WTC11 (cell line): ENCODE results near the gene ZNF493. TPM values are rescaled to one million over a fixed set of nuclear protein-coding genes. Genes with fewer than 3 reads are reported as not detected.

Source experiments
- ATAC-seq: fragments of 200-7000 bp; cut with Tn5 transposase; 2 replicates; pipeline ENCODE4 v1.10.0; 2021; ENCODE audit warnings: mild to moderate bottlenecking, moderate library complexity
- CTCF ChIA-PET: fragments of 300-600 bp; sonication (Branson Sonifier 250); formaldehyde crosslinking; loops from one replicate; lab custom pipeline; 2021; ENCODE audit warnings: antibody characterized with exemption; lab: Charles Lee
- POLR2A ChIA-PET: fragments of 350-600 bp; sonication (Branson Sonifier 250); formaldehyde crosslinking; loops from one replicate; lab custom pipeline; 2021; ENCODE audit warnings: antibody characterized with exemption; lab: Charles Lee
- DNase-seq: peaks from one replicate; pipeline ENCODE4 v3.0.0; 2021; ENCODE audit warnings: low spot score
- H3K27ac Mint-ChIP-seq: 2 replicates; pipeline ENCODE4 v1.8.0; 2021; ENCODE audit warnings: mixed read lengths
- H3K27me3 Mint-ChIP-seq: 2 replicates; pipeline ENCODE4 v1.8.0; 2021; ENCODE audit warnings: low read depth, mild to moderate bottlenecking, moderate library complexity, mixed read lengths
- H3K36me3 Mint-ChIP-seq: 2 replicates; pipeline ENCODE4 v1.8.0; 2021; ENCODE audit warnings: mixed read lengths
- H3K4me1 Mint-ChIP-seq: 2 replicates; pipeline ENCODE4 v1.8.0; 2022; ENCODE audit warnings: mixed read lengths
- H3K4me3 Mint-ChIP-seq: 2 replicates; pipeline ENCODE4 v1.8.0; 2021; ENCODE audit warnings: mild to moderate bottlenecking, moderate library complexity, mixed read lengths
- H3K9me3 Mint-ChIP-seq: 2 replicates; pipeline ENCODE4 v1.8.0; 2021; ENCODE audit warnings: mixed read lengths
- E2F4 ChIP-seq: sonication (generic); formaldehyde crosslinking; IDR thresholded peaks from 2 replicates; pipeline ENCODE4 v1.8.1; 2022; ENCODE audit warnings: low read depth, mild to moderate bottlenecking, moderate library complexity, missing genetic modification reagents, borderline replicate concordance
- FOXP1 ChIP-seq: sonication (generic); formaldehyde crosslinking; IDR thresholded peaks from 2 replicates; pipeline ENCODE4 v1.8.0; 2022; ENCODE audit warnings: missing genetic modification reagents, mild to moderate bottlenecking, moderate library complexity, borderline replicate concordance
- GTF2I ChIP-seq: fragments of 250-450 bp; sonication (Bioruptor Pico); conservative IDR thresholded peaks from 2 replicates; pipeline ENCODE4 v1.4.0; 2021; ENCODE audit warnings: mild to moderate bottlenecking
- HMGA2 ChIP-seq: fragments of 250-450 bp; sonication (Bioruptor Pico); IDR thresholded peaks from 2 replicates; pipeline ENCODE4 v1.4.0; 2021; ENCODE audit warnings: mild to moderate bottlenecking, moderate library complexity
- HMGXB4 ChIP-seq: sonication (generic); formaldehyde crosslinking; IDR thresholded peaks from 2 replicates; pipeline ENCODE4 v1.8.1; 2023; ENCODE audit warnings: mild to moderate bottlenecking, moderate library complexity, missing genetic modification reagents
- MAX ChIP-seq: sonication (generic); formaldehyde crosslinking; IDR thresholded peaks from 2 replicates; pipeline ENCODE4 v1.8.0; 2022; ENCODE audit warnings: mild to moderate bottlenecking, missing genetic modification reagents
- MXD4 ChIP-seq: fragments of 250-450 bp; sonication (Bioruptor Pico); IDR thresholded peaks from 2 replicates; pipeline ENCODE4 v1.8.0; 2021; ENCODE audit warnings: mild to moderate bottlenecking, moderate library complexity, borderline replicate concordance
- NFYB ChIP-seq: sonication (generic); formaldehyde crosslinking; conservative IDR thresholded peaks from 2 replicates; pipeline ENCODE4 v1.8.0; 2022; ENCODE audit warnings: low read depth, missing genetic modification reagents
- NR2C2 ChIP-seq: sonication (generic); formaldehyde crosslinking; IDR thresholded peaks from 2 replicates; pipeline ENCODE4 v1.8.0; 2022; ENCODE audit warnings: mild to moderate bottlenecking, missing genetic modification reagents
- RORB ChIP-seq: fragments of 250-450 bp; sonication (Bioruptor Pico); IDR thresholded peaks from 2 replicates; pipeline ENCODE4 v1.9.0; 2021; ENCODE audit warnings: mild to moderate bottlenecking
- ZNF219 ChIP-seq: sonication (generic); formaldehyde crosslinking; IDR thresholded peaks from 2 replicates; pipeline ENCODE4 v1.8.0; 2023; ENCODE audit warnings: missing genetic modification reagents, mild to moderate bottlenecking, borderline replicate concordance
- ZNF416 ChIP-seq: fragments of 250-450 bp; sonication (Bioruptor Pico); IDR thresholded peaks from 2 replicates; pipeline ENCODE4 v1.9.0; 2021; ENCODE audit warnings: mild to moderate bottlenecking, inconsistent platforms
- ZNF512 ChIP-seq: sonication (generic); formaldehyde crosslinking; IDR thresholded peaks from 2 replicates; pipeline ENCODE4 v1.8.1; 2022; ENCODE audit warnings: missing genetic modification reagents, borderline replicate concordance
- ZNF532 ChIP-seq: fragments of 250-450 bp; sonication (Bioruptor Pico); IDR thresholded peaks from 2 replicates; pipeline ENCODE4 v1.9.0; 2021; ENCODE audit warnings: mild to moderate bottlenecking, borderline replicate concordance
- ZSCAN18 ChIP-seq: fragments of 250-450 bp; sonication (Bioruptor Pico); IDR thresholded peaks from 2 replicates; pipeline ENCODE4 v2.1.2; 2022; ENCODE audit warnings: mild to moderate bottlenecking, moderate library complexity
- total RNA-seq: library from RNA; stranded (reverse); gene quantifications from 3 replicates; pipeline ENCODE4 v1.2.3, GENCODE V29; 2021

The ZNF493 gene
- total RNA-seq, 1 experiment from 2014 or later = 22.2 TPM

GRCh38 chr19:21362291-21362690 lies 34.6 kb upstream of the ZNF493 start (continued):
- TF ChIP-seq E2F4 (CRISPR knock-in tag) = no peak

GRCh38 chr19:21383980-21384582 lies 12.9 kb upstream of the ZNF493 start:
- DNase-seq (no peak), ATAC-seq (no peak)
- peaks cover 52% of the 10 kb centered on the region for H3K27me3 Mint-ChIP-seq
- POLR2A ChIA-PET = no interaction called here
- peaks cover 85% of the 10 kb centered on the region for H3K36me3 Mint-ChIP-seq
- CTCF ChIA-PET = no interaction called here
- TF ChIP-seq NFYB (no peak), ZSCAN18 (CRISPR knock-in tag) (no peak), GTF2I (no peak), ZNF416 (CRISPR knock-in tag) (no peak), ZNF219 (CRISPR knock-in tag) (no peak)
- no peak overlapping the region for H3K27ac Mint-ChIP-seq
- peaks cover 84% of the 10 kb centered on the region for H3K9me3 Mint-ChIP-seq
- H3K4me3 Mint-ChIP-seq = no peak overlapping the region
- no peaks in the 10 kb centered on the region for H3K4me1 Mint-ChIP-seq

GRCh38 chr19:21396121-21396520 lies 812 bp upstream of the ZNF493 start:
- CTCF ChIA-PET = no interaction called here
- ATAC-seq = no peak
- H3K27me3 Mint-ChIP-seq = no peaks in the 10 kb centered on the region; the same call in 1 of the 2 replicates
- TF ChIP-seq MXD4 (CRISPR knock-in tag) (no peak), ZNF512 (0 out of 2 replicates have a peak, but pooled peaks have one; percentile 79)
- TF ChIP-seq, all 79 proteins: peak for 1
- peaks cover 29% of the 10 kb centered on the region for H3K9me3 Mint-ChIP-seq
- POLR2A ChIA-PET = interaction anchor here (1.2 to 1.4 kb wide), 2 partner anchors 38 to 68 kb away, joined by 4 to 6 read pairs; partner anchors contain the start of gene ZNF738
- no peak overlapping the region for H3K27ac Mint-ChIP-seq
- DNase-seq = no peak
- peaks cover 30% of the 10 kb centered on the region for H3K36me3 Mint-ChIP-seq
- peaks cover 3% of the 10 kb centered on the region; the same call in 1 of the 2 replicates for H3K4me1 Mint-ChIP-seq
- H3K4me3 Mint-ChIP-seq = no peak overlapping the region

- peaks cover 28% of the 10 kb centered on the region for H3K36me3 Mint-ChIP-seq
- no peaks in the 10 kb centered on the region for H3K27me3 Mint-ChIP-seq
- POLR2A ChIA-PET = no interaction called here
- peak overlapping the region; percentile 52; the same call in 1 of the 2 replicates for H3K4me3 Mint-ChIP-seq
- CTCF ChIA-PET = no interaction called here
- no peak for DNase-seq
- peaks cover 3% of the 10 kb centered on the region; the same call in 1 of the 2 replicates for H3K4me1 Mint-ChIP-seq
- no peak overlapping the region for H3K27ac Mint-ChIP-seq
- TF ChIP-seq NR2C2 (no peak), HMGA2 (CRISPR knock-in tag) (no peak), RORB (CRISPR knock-in tag) (no peak)
- peaks cover 5% of the 10 kb centered on the region; the same call in 1 of the 2 replicates for H3K9me3 Mint-ChIP-seq
- no peak for ATAC-seq
Measured at GRCh38 chr19:21398851-21399250, 1.9 kb downstream of the ZNF493 start.

- DNase-seq (no peak), ATAC-seq (no peak)
- H3K4me3 Mint-ChIP-seq = no peak overlapping the region
- peaks cover 44% of the 10 kb centered on the region for H3K36me3 Mint-ChIP-seq
- ChIA-PET CTCF (no interaction called here), POLR2A (no interaction called here)
- H3K4me1 Mint-ChIP-seq = peaks cover 3% of the 10 kb centered on the region; the same call in 1 of the 2 replicates
- no peaks in the 10 kb centered on the region for H3K27me3 Mint-ChIP-seq
- no peak overlapping the region for H3K27ac Mint-ChIP-seq
- H3K9me3 Mint-ChIP-seq = no peaks in the 10 kb centered on the region
- TF ChIP-seq FOXP1 (no peak), ZNF532 (no peak), HMGXB4 (CRISPR knock-in tag) (no peak), MAX (CRISPR knock-in tag) (no peak)
Measured at GRCh38 chr19:21402303-21402985, 5.5 kb downstream of the ZNF493 start.
